Esophagus muscularis mucosa (tissue), 4 donors: ENCODE results near the gene NAA15. TPM values are rescaled to one million over a fixed set of nuclear protein-coding genes. Genes with fewer than 3 reads are reported as not detected.

ENCODE experiments used
- DNase-seq: peaks from one replicate; pipeline ENCODE4 v3.0.0-alpha.2; 2017; ENCODE audit errors: extremely low spot score
- H3K27ac ChIP-seq, 4 donors: fragments of 200-600 bp; sonication (generic); replicated peaks in 1 of 4; 1 replicate in 3 of 4; 2 replicates in 1 of 4; pipeline ENCODE4 v1.5.1; 2016 to 2019; ENCODE audit warnings: mild to moderate bottlenecking in 1 of 4
- H3K27me3 ChIP-seq, 4 donors: fragments of 200-600 bp; sonication (generic); one replicate each; pipeline versions ENCODE4 v1.5.1 to v1.6.0; 2016 to 2019
- H3K36me3 ChIP-seq, 4 donors: fragments of 200-600 bp; sonication (generic); one replicate each; pipeline ENCODE4 v1.5.1; 2016 to 2019
- H3K4me1 ChIP-seq, 4 donors: fragments of 200-600 bp; sonication (generic); one replicate each; pipeline ENCODE4 v1.5.1; 2016 to 2019
- H3K4me3 ChIP-seq, 4 donors: fragments of 200-600 bp; sonication (generic); 1 replicate in 2 of 4; 2 replicates in 2 of 4; pipeline ENCODE4 v1.5.1; 2016 to 2019; ENCODE audit warnings: mild to moderate bottlenecking in 4 of 4, moderate library complexity in 1 of 4
- H3K9me3 ChIP-seq, 4 donors: fragments of 200-600 bp; sonication (generic); 1 replicate in 3 of 4; 2 replicates in 1 of 4; pipeline ENCODE4 v1.5.1; 2016 to 2019
- EP300 ChIP-seq: sonication (generic); formaldehyde crosslinking; IDR thresholded peaks from one replicate; pipeline ENCODE4 v1.6.1; 2017; ENCODE audit warnings: antibody characterized with exemption
- POLR2A ChIP-seq: fragments of 450-650 bp; IDR thresholded peaks from one replicate; pipeline ENCODE4 v1.6.1; 2017; ENCODE audit warnings: antibody characterized with exemption, moderate library complexity, mild to moderate bottlenecking, low read depth
- POLR2AphosphoS5 ChIP-seq, 2 donors: sonication (generic); formaldehyde crosslinking; IDR thresholded peaks; one replicate each; pipeline ENCODE4 v1.6.1; 2017; ENCODE audit warnings: antibody characterized with exemption in 2 of 2
- WGBS: methylation state at CpG from one replicate; pipeline ENCODE4 v1.1.5; 2018; 5-methylcytosine and 5-hydroxymethylcytosine counted together
- intact Hi-C: fragments of 100-400 bp; cut with DNase I; formaldehyde crosslinking; loops from one replicate; pipeline ENCODE4 v1.15.1; 2023
- total RNA-seq, 4 donors: library from RNA; depleted of rRNA; stranded (reverse); fragments of >200 nt; gene quantifications; one replicate each; pipeline versions ENCODE4 v1.1.0 to v1.2.1, GENCODE V29; 2016
- TF ChIP-seq, protein P1 (sequence below), 3 experiments: fragments of 200-600 bp in 2 of 3; fragments of 450-650 bp in 1 of 3; sonication (generic) in 2 of 3; IDR thresholded peaks; one replicate each; pipeline ENCODE4 v1.5.1; 2017 to 2019; ENCODE audit warnings: antibody characterized with exemption in 3 of 3, mild to moderate bottlenecking in 2 of 3, moderate library complexity in 1 of 3

Gene NAA15
- total RNA-seq, 4 donors from 2014 or later: 21.0 to 32.1 (median 25.3) TPM

DNA sequence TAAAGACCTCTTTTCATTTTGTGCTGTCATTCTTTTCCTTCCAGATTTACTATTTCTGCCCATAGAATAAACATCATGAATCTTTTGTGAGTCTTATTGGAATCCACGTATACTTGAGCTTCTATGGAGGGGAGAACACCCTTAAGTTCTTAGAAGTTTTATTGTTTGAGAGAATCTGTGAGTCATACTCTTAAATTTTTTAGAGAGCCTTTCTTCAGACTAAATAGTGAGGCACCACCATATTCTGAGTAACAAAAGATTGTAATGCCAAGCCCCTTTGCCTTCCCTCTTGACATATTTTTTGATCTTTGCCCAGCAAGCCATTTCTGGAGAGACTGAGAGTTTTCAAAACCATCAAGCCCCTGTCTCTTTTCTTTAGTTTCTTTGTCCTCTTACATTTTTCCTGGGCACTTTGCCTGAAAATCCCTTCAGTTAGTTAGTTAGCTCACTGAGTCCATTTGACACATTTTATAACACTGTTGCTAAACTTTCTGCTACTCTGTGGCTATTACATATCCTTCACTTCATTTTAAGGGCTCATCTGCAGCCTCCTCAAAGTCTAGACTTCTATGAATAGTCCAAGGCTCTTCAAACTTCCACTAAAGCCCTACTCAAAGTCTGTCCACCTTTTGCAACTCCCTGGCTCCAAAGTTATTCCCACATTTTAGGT lies 66.3 kb downstream of the NAA15 start:
- Histone ChIP-seq H3K36me3 (peaks cover 6 to 76% (median 45%) of the 10 kb centered on the region in 4 donors), H3K27ac (peak overlapping the region in 1 of 4 donors; percentile 15), H3K9me3 (no peaks in the 10 kb centered on the region), H3K4me1 (peaks cover 0 to 13% (median 5%) of the 10 kb centered on the region in 4 donors), H3K4me3 (no peak overlapping the region), H3K27me3 (no peaks in the 10 kb centered on the region)
- TF ChIP-seq, protein P1, sequence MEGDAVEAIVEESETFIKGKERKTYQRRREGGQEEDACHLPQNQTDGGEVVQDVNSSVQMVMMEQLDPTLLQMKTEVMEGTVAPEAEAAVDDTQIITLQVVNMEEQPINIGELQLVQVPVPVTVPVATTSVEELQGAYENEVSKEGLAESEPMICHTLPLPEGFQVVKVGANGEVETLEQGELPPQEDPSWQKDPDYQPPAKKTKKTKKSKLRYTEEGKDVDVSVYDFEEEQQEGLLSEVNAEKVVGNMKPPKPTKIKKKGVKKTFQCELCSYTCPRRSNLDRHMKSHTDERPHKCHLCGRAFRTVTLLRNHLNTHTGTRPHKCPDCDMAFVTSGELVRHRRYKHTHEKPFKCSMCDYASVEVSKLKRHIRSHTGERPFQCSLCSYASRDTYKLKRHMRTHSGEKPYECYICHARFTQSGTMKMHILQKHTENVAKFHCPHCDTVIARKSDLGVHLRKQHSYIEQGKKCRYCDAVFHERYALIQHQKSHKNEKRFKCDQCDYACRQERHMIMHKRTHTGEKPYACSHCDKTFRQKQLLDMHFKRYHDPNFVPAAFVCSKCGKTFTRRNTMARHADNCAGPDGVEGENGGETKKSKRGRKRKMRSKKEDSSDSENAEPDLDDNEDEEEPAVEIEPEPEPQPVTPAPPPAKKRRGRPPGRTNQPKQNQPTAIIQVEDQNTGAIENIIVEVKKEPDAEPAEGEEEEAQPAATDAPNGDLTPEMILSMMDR (IDR thresholded peaks at IDR 0.05): no peak
- TF ChIP-seq EP300 (no peak), POLR2A (no peak), POLR2AphosphoS5 (IDR thresholded peaks at IDR 0.05) (no peak)
- DNase-seq: no peak
- WGBS: 50% methylated on average over 1 of the region's 1 CpG
- intact Hi-C loops: no loop called here

DNA sequence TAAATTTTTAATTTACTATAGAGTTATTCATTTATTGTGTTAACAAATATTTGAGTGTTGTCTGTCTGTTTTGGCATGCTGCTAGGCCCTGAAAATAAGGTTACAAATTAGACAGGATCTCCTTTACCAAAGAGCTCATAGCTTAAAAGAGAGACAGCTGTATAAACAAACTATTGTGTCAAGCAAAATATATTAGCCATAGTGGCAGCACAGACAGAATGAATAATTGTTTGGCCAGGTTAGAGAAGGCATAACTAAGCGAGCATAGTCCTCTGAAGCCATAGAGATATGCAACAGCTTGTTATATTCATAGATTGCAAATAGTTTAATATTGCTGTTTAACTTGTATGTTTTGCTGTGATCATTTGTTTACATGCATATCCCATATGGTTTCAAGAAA lies 67.7 kb downstream of the NAA15 start:
- Histone ChIP-seq H3K4me1 (peaks cover 0 to 13% (median 5%) of the 10 kb centered on the region in 4 donors), H3K4me3 (no peak overlapping the region), H3K27me3 (no peaks in the 10 kb centered on the region), H3K9me3 (no peaks in the 10 kb centered on the region), H3K36me3 (peaks cover 15 to 83% (median 52%) of the 10 kb centered on the region in 4 donors), H3K27ac (no peak overlapping the region)
- TF ChIP-seq EP300 (no peak), POLR2AphosphoS5 (IDR thresholded peaks at IDR 0.05) (no peak), POLR2A (no peak)
- TF ChIP-seq, protein P1 (IDR thresholded peaks at IDR 0.05): no peak
- 91% methylated on average over 1 of the region's 1 CpG for WGBS
- DNase-seq: no peak
- intact Hi-C loops: no loop called here

DNA sequence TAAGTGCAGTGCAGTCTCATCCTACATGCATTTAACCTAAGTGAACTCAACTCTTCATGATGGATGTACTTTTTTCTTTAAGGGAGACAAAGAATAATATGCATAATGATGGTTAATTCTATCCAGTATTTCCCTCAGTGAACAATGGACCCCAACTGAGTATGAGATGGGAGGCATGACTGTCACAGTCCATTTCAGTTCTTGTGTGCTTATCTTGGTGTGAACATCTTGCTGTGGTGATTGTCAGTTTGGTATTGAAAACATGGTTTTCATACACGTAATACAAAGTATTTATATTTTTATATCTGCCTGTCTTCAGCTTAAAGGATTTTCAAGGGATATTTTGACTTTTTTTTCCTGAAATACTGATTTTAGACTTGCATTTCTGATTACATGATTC lies 72.9 kb downstream of the NAA15 start:
- intact Hi-C loops: no loop called here
- H3K4me1 ChIP-seq: no peaks in the 10 kb centered on the region
- WGBS: 94% methylated on average over 1 of the region's 1 CpG
- no peaks in the 10 kb centered on the region for H3K9me3 ChIP-seq
- no peak for DNase-seq
- H3K27ac ChIP-seq: no peak overlapping the region
- no peaks in the 10 kb centered on the region for H3K27me3 ChIP-seq
- TF ChIP-seq, protein P1 (IDR thresholded peaks at IDR 0.05): no peak
- TF ChIP-seq EP300: no peak
- no peak for TF ChIP-seq POLR2AphosphoS5 (IDR thresholded peaks at IDR 0.05)
- TF ChIP-seq POLR2A: no peak
- no peak overlapping the region for H3K4me3 ChIP-seq
- peaks cover 29 to 77% (median 47%) of the 10 kb centered on the region in 4 donors for H3K36me3 ChIP-seq

DNA sequence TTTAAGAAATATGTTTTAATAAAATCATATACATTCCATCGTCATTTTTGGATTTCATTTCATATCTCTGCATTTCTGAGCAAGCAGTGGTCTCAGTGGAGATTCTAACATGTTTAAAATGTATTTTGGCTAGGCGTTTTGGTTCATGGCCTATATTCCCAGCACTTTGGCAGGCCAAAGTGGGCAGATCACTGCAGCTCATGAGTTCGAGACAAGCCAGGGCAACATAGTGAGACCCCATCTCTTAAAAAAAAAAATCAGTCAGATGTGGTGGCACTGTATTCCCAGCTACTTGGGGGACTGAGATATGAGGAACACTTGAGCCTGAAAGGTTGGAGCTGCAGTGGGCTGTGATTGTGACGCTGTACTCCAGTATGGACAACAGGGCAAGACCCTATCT lies 85.1 kb downstream of the NAA15 start:
- Histone ChIP-seq H3K27ac (no peak overlapping the region), H3K27me3 (no peaks in the 10 kb centered on the region), H3K4me1 (peaks cover 0 to 8% (median 0%) of the 10 kb centered on the region in 4 donors), H3K36me3 (peaks cover 9 to 68% (median 37%) of the 10 kb centered on the region in 4 donors), H3K4me3 (no peak overlapping the region), H3K9me3 (no peaks in the 10 kb centered on the region)
- DNase-seq: no peak
- WGBS: 94% methylated on average over 4 of the region's 4 CpGs
- intact Hi-C loops: no loop called here
- TF ChIP-seq, protein P1 (IDR thresholded peaks at IDR 0.05): no peak
- TF ChIP-seq POLR2A: no peak
- TF ChIP-seq POLR2AphosphoS5 (IDR thresholded peaks at IDR 0.05): no peak
- TF ChIP-seq EP300: no peak

DNA sequence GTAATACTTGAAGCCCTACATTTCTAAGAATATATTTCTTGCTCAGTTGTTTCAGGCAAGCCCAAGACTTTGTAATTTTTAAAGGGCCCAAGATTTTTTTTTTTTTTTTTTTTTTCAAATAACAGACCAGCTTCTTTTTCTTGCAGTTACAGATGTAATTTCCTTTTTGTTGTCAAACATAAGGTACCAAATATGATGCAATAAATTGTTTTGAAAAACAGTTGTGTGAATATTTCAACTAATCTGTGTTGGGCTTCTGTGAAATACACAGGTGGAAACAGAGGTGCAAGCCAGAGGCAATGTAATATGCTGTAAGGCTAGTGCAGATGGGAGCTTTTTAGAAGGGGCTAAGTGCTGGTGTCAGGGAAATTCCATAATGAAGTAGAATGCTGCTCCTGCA lies 87.8 kb downstream of the NAA15 start:
- H3K4me1 ChIP-seq: no peaks in the 10 kb centered on the region
- no peaks in the 10 kb centered on the region for H3K27me3 ChIP-seq
- H3K27ac ChIP-seq: no peak overlapping the region
- H3K36me3 ChIP-seq: peaks cover 14 to 73% (median 44%) of the 10 kb centered on the region in 4 donors
- H3K9me3 ChIP-seq: no peaks in the 10 kb centered on the region
- intact Hi-C loops: no loop called here
- no peak for TF ChIP-seq POLR2A
- TF ChIP-seq EP300: no peak
- no peak for TF ChIP-seq POLR2AphosphoS5 (IDR thresholded peaks at IDR 0.05)
- TF ChIP-seq, protein P1 (IDR thresholded peaks at IDR 0.05): no peak
- DNase-seq: no peak
- H3K4me3 ChIP-seq: no peak overlapping the region
